Measurements from ENCODE around the gene MXD1.

MXD1 gene

DNA sequence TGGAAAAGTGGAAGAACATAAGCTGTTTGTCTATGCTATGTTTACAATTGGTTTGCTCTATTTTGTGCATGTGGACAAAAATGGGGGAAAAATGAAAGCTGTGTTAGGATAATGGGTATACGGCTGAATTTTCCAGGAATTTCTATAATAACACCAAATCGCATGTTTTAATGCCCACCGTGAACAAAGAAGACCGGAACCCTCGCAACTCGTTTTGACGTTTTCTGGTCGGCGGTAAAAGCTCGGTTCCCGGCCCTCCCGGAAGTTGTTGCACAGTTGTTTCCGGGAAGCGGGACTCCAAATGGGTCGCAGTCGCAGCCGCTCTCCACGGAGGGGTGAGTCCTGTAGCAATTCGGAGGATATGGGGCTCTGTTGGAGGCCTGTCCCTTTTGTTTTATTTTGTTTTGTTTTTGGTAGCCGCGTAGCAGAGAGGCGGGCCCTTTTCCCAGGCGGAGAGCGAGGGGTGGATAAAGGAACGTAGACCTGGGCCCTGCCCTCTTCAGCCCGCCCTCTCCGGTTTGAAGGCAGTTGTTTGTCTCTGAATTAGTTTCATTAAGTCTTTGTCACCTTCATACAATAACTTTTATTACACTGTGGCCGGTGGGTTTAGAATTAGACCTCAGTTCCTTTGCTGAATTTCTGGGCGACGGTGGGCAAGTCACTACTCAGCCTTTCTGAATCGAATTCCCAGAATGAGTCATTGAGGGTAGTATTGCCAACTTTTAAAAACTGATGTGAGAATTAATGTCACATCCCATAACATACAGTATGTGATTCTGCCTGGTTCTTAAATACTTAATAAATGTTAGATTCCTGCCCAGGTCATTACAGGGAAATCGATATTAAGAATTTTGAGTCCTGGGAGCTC is 21.0 kb upstream of the MXD1 start, which contains the start of gene SNRNP27 (continued):
- TF ChIP-seq PRDM10 (tag by site-specific recombination; IDR thresholded peaks at IDR 0.05) = peak; percentile 64; the same call in 1 of the 2 replicates
- TF ChIP-seq ZNF677 (tag by site-specific recombination; IDR thresholded peaks at IDR 0.05) = no peak
- TF ChIP-seq HIC1 (tag by site-specific recombination; IDR thresholded peaks at IDR 0.05) = no peak
- TF ChIP-seq ZFP3 (tag by site-specific recombination; IDR thresholded peaks at IDR 0.05; ENCODE audit: low read depth) = no peak
- TF ChIP-seq, protein P1, sequence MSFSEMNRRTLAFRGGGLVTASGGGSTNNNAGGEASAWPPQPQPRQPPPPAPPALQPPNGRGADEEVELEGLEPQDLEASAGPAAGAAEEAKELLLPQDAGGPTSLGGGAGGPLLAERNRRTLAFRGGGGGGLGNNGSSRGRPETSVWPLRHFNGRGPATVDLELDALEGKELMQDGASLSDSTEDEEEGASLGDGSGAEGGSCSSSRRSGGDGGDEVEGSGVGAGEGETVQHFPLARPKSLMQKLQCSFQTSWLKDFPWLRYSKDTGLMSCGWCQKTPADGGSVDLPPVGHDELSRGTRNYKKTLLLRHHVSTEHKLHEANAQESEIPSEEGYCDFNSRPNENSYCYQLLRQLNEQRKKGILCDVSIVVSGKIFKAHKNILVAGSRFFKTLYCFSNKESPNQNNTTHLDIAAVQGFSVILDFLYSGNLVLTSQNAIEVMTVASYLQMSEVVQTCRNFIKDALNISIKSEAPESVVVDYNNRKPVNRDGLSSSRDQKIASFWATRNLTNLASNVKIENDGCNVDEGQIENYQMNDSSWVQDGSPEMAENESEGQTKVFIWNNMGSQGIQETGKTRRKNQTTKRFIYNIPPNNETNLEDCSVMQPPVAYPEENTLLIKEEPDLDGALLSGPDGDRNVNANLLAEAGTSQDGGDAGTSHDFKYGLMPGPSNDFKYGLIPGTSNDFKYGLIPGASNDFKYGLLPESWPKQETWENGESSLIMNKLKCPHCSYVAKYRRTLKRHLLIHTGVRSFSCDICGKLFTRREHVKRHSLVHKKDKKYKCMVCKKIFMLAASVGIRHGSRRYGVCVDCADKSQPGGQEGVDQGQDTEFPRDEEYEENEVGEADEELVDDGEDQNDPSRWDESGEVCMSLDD (tag by site-specific recombination; IDR thresholded peaks at IDR 0.05) = no peak
- TF ChIP-seq ZNF623 (tag by site-specific recombination; IDR thresholded peaks at IDR 0.05) = 0 out of 2 replicates have a peak, but pooled peaks have one; percentile 7
- TF ChIP-seq ZNF221 (tag by site-specific recombination; IDR thresholded peaks at IDR 0.05; ENCODE audit: borderline replicate concordance) = 0 out of 2 replicates have a peak, but pooled peaks have one; percentile 12
- no peak for TF ChIP-seq ZBTB7A (tag by site-specific recombination; IDR thresholded peaks at IDR 0.05; ENCODE audit: low read depth)
- TF ChIP-seq ZNF391 (tag by site-specific recombination; IDR thresholded peaks at IDR 0.05; ENCODE audit: borderline replicate concordance, low read depth) = peak; percentile 63; the same call in 1 of the 2 replicates
- TF ChIP-seq ZNF785 (tag by site-specific recombination; IDR thresholded peaks at IDR 0.05) = no peak
- TF ChIP-seq ZNF664 (tag by site-specific recombination; IDR thresholded peaks at IDR 0.05) = 0 out of 2 replicates have a peak, but pooled peaks have one; percentile 32
- TF ChIP-seq ZNF394 (tag by site-specific recombination; IDR thresholded peaks at IDR 0.05; ENCODE audit: borderline replicate concordance) = peak; percentile 34; the same call in 1 of the 2 replicates
- 0 out of 2 replicates have a peak, but pooled peaks have one; percentile 26 for TF ChIP-seq SCRT2 (tag by site-specific recombination; IDR thresholded peaks at IDR 0.05)
- no peak for TF ChIP-seq GLI2 (tag by site-specific recombination; IDR thresholded peaks at IDR 0.05; ENCODE audit: borderline replicate concordance, low read depth)
- TF ChIP-seq MYNN (tag by site-specific recombination; IDR thresholded peaks at IDR 0.05; ENCODE audit: borderline replicate concordance) = no peak
- peak; percentile 98 for TF ChIP-seq ZNF518A (tag by site-specific recombination; conservative IDR thresholded peaks at IDR 0.05; ENCODE audit: low read depth)
- peak; percentile 37 for TF ChIP-seq PRDM6 (tag by site-specific recombination; IDR thresholded peaks at IDR 0.05)
- no peak for TF ChIP-seq TCF7L2 (IDR thresholded peaks at IDR 0.05; ENCODE audit: borderline replicate concordance, low read depth, low read length)
- TF ChIP-seq ZSCAN30 (tag by site-specific recombination; IDR thresholded peaks at IDR 0.05) = peak; percentile 70
- no peak for TF ChIP-seq ZNF133 (tag by site-specific recombination; IDR thresholded peaks at IDR 0.05)
